Epithelial cell of esophagus (primary cell): ENCODE results near the gene UBA52.

ENCODE experiments used
- DNase-seq: peaks from one replicate; pipeline ENCODE4 v3.0.0; 2010; ENCODE audit warnings: low read depth
- H3K4me3 ChIP-seq: 2 replicates; pipeline ENCODE4 v1.5.1; 2011; ENCODE audit warnings: mild to moderate bottlenecking, low read length, control low read depth
- CTCF ChIP-seq: IDR thresholded peaks from 2 replicates; pipeline ENCODE4 v1.5.1; 2011; ENCODE audit warnings: low read depth, mild to moderate bottlenecking, low read length, control low read depth, inconsistent platforms; ENCODE audit not compliant: insufficient read depth; ENCODE audit errors: missing control alignments

Gene UBA52

GRCh38 chr19:18609717-18610051 is 38.0 kb downstream of the UBA52 start:
- no peak overlapping the region for H3K4me3 ChIP-seq
- TF ChIP-seq CTCF, result no peak
- DNase-seq, result no peak

GRCh38 chr19:18610245-18610555 is 38.5 kb downstream of the UBA52 start:
- H3K4me3 ChIP-seq, result no peak overlapping the region
- no peak for TF ChIP-seq CTCF
- no peak for DNase-seq

GRCh38 chr19:18610556-18611326 is 39.1 kb downstream of the UBA52 start:
- no peak overlapping the region for H3K4me3 ChIP-seq
- DNase-seq, result no peak
- no peak for TF ChIP-seq CTCF

- TF ChIP-seq CTCF, result no peak
- DNase-seq, result no peak
- no peak overlapping the region for H3K4me3 ChIP-seq
Measured at GRCh38 chr19:18611327-18612050, 39.8 kb downstream of the UBA52 start.

- TF ChIP-seq CTCF, result no peak
Measured at GRCh38 chr19:18612051-18612771, 40.6 kb downstream of the UBA52 start.

GRCh38 chr19:18612772-18613588 is 41.3 kb downstream of the UBA52 start, which contains the start of gene TMEM59L:
Gene TMEM59L, plus strand, starts transcription at chr19:18612870. Its CDS starts 89 bp downstream, at chr19:18612959.
- no peak within 1 kb of the TSS for H3K4me3 ChIP-seq
- TF ChIP-seq CTCF, result no peak
- DNase-seq, result no peak

More at GRCh38 chr19:18612051-18612771, 40.6 kb downstream of the UBA52 start:
- no peak for DNase-seq
- no peak overlapping the region for H3K4me3 ChIP-seq
